GM21717 (cell line): Measurements from ENCODE around the gene PLCB2.

Experiments
- ATAC-seq: cut with Tn5 transposase; IDR thresholded peaks from one replicate; pipeline ENCODE4 v1.9.1; 2021; ENCODE audit warnings: mild to moderate bottlenecking, moderate library complexity; ENCODE audit not compliant: unreplicated experiment

Gene PLCB2

DNA sequence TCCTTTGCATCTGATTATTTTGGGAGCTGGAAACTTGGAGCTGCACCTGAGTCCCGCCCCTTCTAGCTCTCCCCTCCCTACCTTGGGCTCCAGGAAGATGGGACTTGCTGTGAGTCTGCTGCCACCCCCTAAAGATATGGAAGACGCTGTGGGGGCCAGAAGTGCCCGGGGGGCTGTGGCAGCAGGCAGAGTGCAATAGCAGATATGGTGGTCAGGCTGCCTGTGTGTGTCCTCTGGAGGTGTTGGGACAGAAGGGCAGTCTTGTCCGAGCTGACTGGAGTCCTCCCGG lies 68.4 kb downstream of the PLCB2 start:
- ATAC-seq = no peak

DNA sequence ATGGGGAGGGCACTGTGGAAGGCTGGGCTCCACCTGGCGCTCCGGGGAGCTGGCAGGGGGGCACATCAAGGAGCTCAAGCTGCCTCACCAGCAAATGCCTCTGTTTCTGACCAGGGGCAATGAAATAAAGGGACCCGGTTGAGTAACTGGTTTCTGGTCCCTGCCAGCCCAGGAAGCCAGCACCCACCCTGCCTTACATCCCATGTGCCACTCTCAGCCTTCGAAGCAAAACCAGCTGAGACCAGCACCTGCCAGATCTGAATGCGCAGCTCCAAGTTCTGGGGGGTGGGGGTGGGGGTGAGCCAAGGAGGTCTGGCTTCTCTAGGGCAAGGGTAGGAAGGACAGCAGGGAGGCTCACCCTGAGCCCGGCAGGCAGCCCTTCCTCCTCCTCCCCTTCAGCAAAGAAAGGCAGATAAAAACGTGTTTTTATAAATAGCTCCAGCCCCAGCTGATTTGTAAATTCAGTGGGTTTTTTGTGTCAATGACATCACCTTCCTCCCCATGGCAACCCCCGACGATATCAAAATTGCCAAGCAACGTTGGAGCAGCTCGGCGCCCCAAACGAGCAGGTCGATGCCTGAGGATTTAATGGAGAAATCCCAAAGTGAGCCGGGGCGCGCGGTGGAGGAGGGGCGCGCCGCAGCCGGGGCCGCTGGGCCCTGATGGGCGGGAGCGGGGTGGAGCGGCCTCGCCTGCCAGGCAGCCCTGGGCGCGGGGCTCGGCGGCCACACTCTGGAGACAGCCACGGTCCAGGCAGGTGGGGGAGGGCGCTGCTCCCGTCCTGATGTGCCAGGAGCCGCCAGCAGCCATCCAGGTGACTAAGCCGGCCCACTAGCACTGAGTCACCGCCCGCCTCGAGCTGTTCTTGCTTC lies 69.0 kb downstream of the PLCB2 start, which contains the start of gene PAK6:
Gene PAK6 (plus strand): TSS at position 532 of the 872 bp plus-strand sequence. CDS start 25,723 bp downstream, outside the sequence.
- ATAC-seq = no peak
